NT2/D1 (cell line): ENCODE data around the gene NOL8.

ENCODE experiments used
- DNase-seq: peaks from one replicate; pipeline ENCODE4 v3.0.0-alpha.2; 2011; ENCODE audit warnings: low read depth, low spot score
- H3K27me3 ChIP-seq: 2 replicates; pipeline ENCODE4 v1.6.0; 2011; ENCODE audit warnings: mild to moderate bottlenecking; ENCODE audit not compliant: insufficient read length, insufficient read depth
- H3K36me3 ChIP-seq: 2 replicates; pipeline ENCODE4 v1.6.1; 2011; ENCODE audit warnings: mild to moderate bottlenecking, low read length, mixed read lengths; ENCODE audit not compliant: insufficient read depth, insufficient read length
- H3K4me1 ChIP-seq: 2 replicates; pipeline ENCODE4 v1.5.1; 2011; ENCODE audit not compliant: insufficient read depth, insufficient read length
- H3K4me3 ChIP-seq: 2 replicates; pipeline ENCODE4 v1.5.1; 2011; ENCODE audit warnings: low read depth; ENCODE audit not compliant: insufficient read length
- H3K9ac ChIP-seq: 2 replicates; pipeline ENCODE4 v1.6.0; 2011; ENCODE audit warnings: low read depth; ENCODE audit not compliant: insufficient read length
- H3K9me3 ChIP-seq: 2 replicates; pipeline ENCODE4 v1.5.1; 2011; ENCODE audit warnings: mild to moderate bottlenecking, low read length; ENCODE audit not compliant: insufficient read depth
- SUZ12 ChIP-seq: IDR thresholded peaks from 2 replicates; pipeline ENCODE4 v1.6.1; 2011; ENCODE audit not compliant: insufficient read length, insufficient read depth; ENCODE audit errors: extremely low read depth
- YY1 ChIP-seq: IDR thresholded peaks from 2 replicates; pipeline ENCODE4 v1.6.1; 2011; ENCODE audit not compliant: insufficient read length, insufficient read depth
- ZNF274 ChIP-seq: IDR thresholded peaks from 2 replicates; pipeline ENCODE4 v1.6.1; 2011; ENCODE audit warnings: mild to moderate bottlenecking, low read depth, low read length

Gene NOL8

GRCh38 chr9:92289708-92290390 lies 35.3 kb downstream of the NOL8 start:
- Histone ChIP-seq H3K36me3 (peaks cover 70% of the 10 kb centered on the region), H3K9ac (no peak overlapping the region), H3K4me3 (no peak overlapping the region), H3K4me1 (no peaks in the 10 kb centered on the region), H3K9me3 (no peaks in the 10 kb centered on the region), H3K27me3 (no peaks in the 10 kb centered on the region)
- DNase-seq, result no peak
- TF ChIP-seq YY1 (no peak), SUZ12 (no peak), ZNF274 (no peak)

DNA sequence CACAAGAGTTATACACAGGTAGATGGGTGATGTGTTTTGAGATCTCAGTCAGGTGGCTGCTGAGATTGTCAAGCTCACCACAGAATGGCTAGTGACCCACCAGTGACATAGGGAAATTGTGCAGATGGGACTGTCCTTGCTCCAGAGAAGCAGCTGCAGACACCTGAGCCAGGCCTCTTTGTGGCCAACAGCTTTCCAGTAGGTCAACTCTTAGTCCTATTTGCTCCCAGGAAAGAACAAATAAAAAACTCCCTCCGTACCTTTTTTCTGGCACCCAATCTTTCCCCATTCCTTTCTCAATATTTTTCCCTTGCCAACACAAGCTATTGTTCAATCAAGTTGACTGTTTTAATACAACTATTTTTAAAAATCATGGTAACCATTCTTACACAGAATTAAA lies 45.8 kb downstream of the NOL8 start:
- H3K4me1 ChIP-seq, result no peaks in the 10 kb centered on the region
- H3K9me3 ChIP-seq, result no peaks in the 10 kb centered on the region
- no peak for DNase-seq
- H3K27me3 ChIP-seq, result no peaks in the 10 kb centered on the region
- peaks cover 94% of the 10 kb centered on the region for H3K36me3 ChIP-seq
- H3K9ac ChIP-seq, result no peak overlapping the region
- TF ChIP-seq SUZ12 (no peak), ZNF274 (no peak), YY1 (no peak)
- H3K4me3 ChIP-seq, result no peak overlapping the region

DNA sequence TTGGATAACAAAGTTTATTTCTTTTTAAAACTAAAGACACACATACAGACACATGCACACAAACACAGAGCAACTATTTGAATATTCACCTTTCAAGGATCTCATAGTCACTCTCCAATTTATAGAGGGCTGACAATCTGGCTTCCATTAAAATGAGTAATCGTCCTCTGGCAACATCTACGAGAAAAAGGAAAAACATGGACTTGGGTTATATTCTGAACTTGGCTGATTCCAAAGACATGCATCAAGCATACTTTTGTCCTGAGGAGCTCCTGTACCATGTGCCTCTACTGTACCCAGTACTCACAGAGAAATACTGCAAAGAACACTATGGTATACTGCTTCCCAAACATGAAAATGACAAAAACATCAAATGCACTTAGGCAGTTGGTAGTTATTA lies 47.0 kb downstream of the NOL8 start:
- peaks cover 95% of the 10 kb centered on the region for H3K36me3 ChIP-seq
- no peak overlapping the region for H3K9ac ChIP-seq
- no peak overlapping the region for H3K4me3 ChIP-seq
- no peaks in the 10 kb centered on the region for H3K9me3 ChIP-seq
- DNase-seq, result no peak
- TF ChIP-seq SUZ12 (no peak), YY1 (no peak), ZNF274 (no peak)
- no peaks in the 10 kb centered on the region for H3K27me3 ChIP-seq
- no peaks in the 10 kb centered on the region for H3K4me1 ChIP-seq

DNA sequence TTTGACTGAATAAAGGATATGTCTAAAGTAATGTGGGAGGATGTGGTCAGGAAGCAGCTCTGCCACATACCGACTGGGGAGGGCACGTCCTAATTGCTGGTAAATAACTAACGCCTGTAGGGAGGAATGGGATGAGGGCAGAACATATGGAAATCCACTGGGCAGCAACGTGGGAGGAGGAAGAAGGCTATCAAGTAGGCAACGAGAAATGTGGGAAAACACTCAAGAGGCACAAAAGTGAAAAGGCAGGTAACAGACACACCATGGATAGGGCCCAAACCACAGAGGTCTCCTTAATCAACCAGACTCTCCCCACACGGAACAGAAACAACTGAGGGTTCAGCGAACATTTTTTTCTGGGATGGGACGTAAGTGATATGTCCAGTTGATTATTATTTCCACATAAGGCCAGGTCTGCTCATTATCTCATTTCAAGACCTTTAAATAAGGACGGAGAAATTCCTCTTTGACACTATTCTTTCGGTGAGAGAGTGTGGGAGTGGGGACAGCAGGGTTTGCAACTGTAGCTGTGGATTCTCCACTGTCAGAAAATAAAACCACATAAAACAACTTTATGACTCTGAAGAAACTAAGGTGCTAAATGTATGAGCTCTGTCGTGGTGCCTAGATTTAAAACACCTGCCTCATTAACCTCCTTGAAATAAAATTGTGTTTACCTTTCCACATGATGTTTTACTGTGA lies 48.7 kb downstream of the NOL8 start:
- H3K27me3 ChIP-seq, result no peaks in the 10 kb centered on the region
- peaks cover 97% of the 10 kb centered on the region for H3K36me3 ChIP-seq
- no peak for TF ChIP-seq YY1
- no peak for TF ChIP-seq ZNF274
- TF ChIP-seq SUZ12, result no peak
- no peak overlapping the region for H3K9ac ChIP-seq
- H3K4me3 ChIP-seq, result no peak overlapping the region
- no peaks in the 10 kb centered on the region for H3K4me1 ChIP-seq
- no peaks in the 10 kb centered on the region for H3K9me3 ChIP-seq
- no peak for DNase-seq

GRCh38 chr9:92275541-92275940 lies 49.6 kb downstream of the NOL8 start:
- no peak overlapping the region for H3K9ac ChIP-seq
- H3K36me3 ChIP-seq, result peaks cover 97% of the 10 kb centered on the region
- H3K9me3 ChIP-seq, result no peaks in the 10 kb centered on the region
- TF ChIP-seq YY1, result no peak
- TF ChIP-seq SUZ12, result no peak
- H3K4me3 ChIP-seq, result no peak overlapping the region
- no peak for DNase-seq
- no peaks in the 10 kb centered on the region for H3K27me3 ChIP-seq
- H3K4me1 ChIP-seq, result no peaks in the 10 kb centered on the region

DNA sequence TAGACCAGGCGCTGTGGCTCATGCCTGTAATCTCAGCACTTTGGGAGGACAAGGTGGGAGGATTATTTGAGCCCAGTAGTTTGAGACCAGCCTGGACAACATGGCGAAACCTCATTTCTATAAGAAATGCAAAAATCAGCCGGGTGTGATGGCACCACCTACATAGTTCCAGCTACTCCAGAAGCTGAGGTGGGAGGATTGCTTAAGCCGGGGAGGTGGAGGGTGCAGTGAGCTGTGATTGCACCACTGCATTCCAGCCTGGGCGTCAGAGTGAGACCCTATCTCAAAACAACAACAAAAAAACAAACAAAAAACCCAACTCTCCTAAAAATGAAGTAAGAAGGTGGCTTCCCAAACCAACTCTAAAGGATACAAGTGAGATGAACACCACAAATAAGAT lies 54.6 kb downstream of the NOL8 start:
- no peaks in the 10 kb centered on the region for H3K4me1 ChIP-seq
- H3K27me3 ChIP-seq, result no peaks in the 10 kb centered on the region
- no peak for TF ChIP-seq SUZ12
- no peak for TF ChIP-seq ZNF274
- no peak for TF ChIP-seq YY1
- peaks cover 98% of the 10 kb centered on the region for H3K36me3 ChIP-seq
- no peaks in the 10 kb centered on the region for H3K9me3 ChIP-seq
- H3K9ac ChIP-seq, result no peak overlapping the region
- no peak overlapping the region for H3K4me3 ChIP-seq
- no peak for DNase-seq

DNA sequence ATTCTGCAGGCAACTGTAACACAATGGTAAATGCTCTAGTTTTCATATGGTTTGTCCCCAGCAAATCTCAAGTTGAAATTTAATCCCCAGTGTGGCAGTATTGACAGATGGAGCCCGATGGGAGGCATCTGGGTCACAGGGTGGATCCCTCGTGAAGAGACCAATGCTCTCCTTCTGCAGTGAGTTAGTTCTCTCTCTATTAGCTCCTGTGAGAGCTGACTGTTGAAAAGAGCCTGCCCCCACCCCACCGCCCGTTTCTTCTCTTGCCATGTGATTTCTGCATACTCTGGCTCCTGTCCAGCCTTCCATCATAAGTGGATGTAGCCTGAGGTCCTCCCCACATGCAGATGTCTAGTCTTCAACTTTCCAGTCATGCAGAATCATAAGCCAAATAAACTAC lies 58.7 kb downstream of the NOL8 start:
- H3K4me3 ChIP-seq, result no peak overlapping the region
- no peak overlapping the region for H3K9ac ChIP-seq
- peaks cover 100% of the 10 kb centered on the region for H3K36me3 ChIP-seq
- no peaks in the 10 kb centered on the region for H3K4me1 ChIP-seq
- H3K9me3 ChIP-seq, result no peaks in the 10 kb centered on the region
- no peak for TF ChIP-seq SUZ12
- TF ChIP-seq YY1, result no peak
- TF ChIP-seq ZNF274, result no peak
- no peaks in the 10 kb centered on the region for H3K27me3 ChIP-seq
- no peak for DNase-seq
